ENCODE results near the gene INCA1.

INCA1 gene

GRCh38 chr17:4986951-4987766, 10.2 kb downstream of the INCA1 start, which contains the start of gene CAMTA2:
Gene CAMTA2 (minus strand): TSS chr17:4987675. CDS start chr17:4986222, 1,453 bp downstream.
- DNase-seq, result peak; percentile 80 to 85 (median 81)
- Histone ChIP-seq H3K27ac (ENCODE audit: insufficient read depth in 1 of 2, low read depth in 1 of 2, low read length in 2 of 2, poor library complexity in 1 of 2, severe bottlenecking in 2 of 2) (peak within 1 kb of the TSS; percentile 58 to 79), H3K36me3 (ENCODE audit: control insufficient read depth in 4 of 4, insufficient read depth in 4 of 4, low read length in 3 of 4) (peaks cover 0 to 14% (median 5%) of the 10 kb centered on the region in 4 experiments), H3K27me3 (replicated peaks in 2 of 5; ENCODE audit: control insufficient read depth in 4 of 5, insufficient read depth in 5 of 5, low read length in 4 of 5) (no peaks in the 10 kb centered on the region), H3K4me3 (ENCODE audit: control insufficient read depth in 1 of 7, extremely low read depth in 1 of 7, insufficient read depth in 4 of 7, low read depth in 2 of 7, low read length in 6 of 7) (peak within 1 kb of the TSS; percentile 74 to 94 (median 80)), H3K4me1 (ENCODE audit: control extremely low read depth in 1 of 4, control insufficient read depth in 4 of 4, insufficient read depth in 4 of 4, low read length in 3 of 4) (peaks cover 8 to 26% (median 24%) of the 10 kb centered on the region in 4 experiments), H3K9me3 (ENCODE audit: control extremely low read depth in 1 of 5, control insufficient read depth in 4 of 5, insufficient read depth in 2 of 5, low read depth in 1 of 5, low read length in 4 of 5) (no peaks in the 10 kb centered on the region)
- ChIA-PET POLR2A (interaction anchor here (0.7 to 1.4 kb wide), 2 partner anchors 8 kb away, joined by 3 to 4 read pairs; no protein-coding TSS in a partner anchor), CTCF (interaction anchor here (0.7 to 4.5 kb wide), 13 partner anchors 8 to 78 kb away, joined by 3 to 35 read pairs (median 6); partner anchors contain the start of genes INCA1, KIF1C and SPAG7)
- under 1% methylated on average over 59 of the region's 78 CpGs for WGBS (ENCODE audit: insufficient coverage)

- H3K4me1 ChIP-seq (ENCODE audit: control extremely low read depth in 1 of 4, control insufficient read depth in 4 of 4, insufficient read depth in 4 of 4, low read length in 3 of 4), result peaks cover 8 to 26% (median 24%) of the 10 kb centered on the region in 4 experiments
- peaks cover 0 to 18% (median 7%) of the 10 kb centered on the region in 4 experiments for H3K36me3 ChIP-seq (ENCODE audit: control insufficient read depth in 4 of 4, insufficient read depth in 4 of 4, low read length in 3 of 4)
- DNase-seq, result peak in 1 of 3 donors; percentile 39
- 35% methylated on average over 3 of the region's 5 CpGs for WGBS (ENCODE audit: insufficient coverage)
- CTCF ChIA-PET, result interaction anchor here (0.7 to 4.5 kb wide), 10 partner anchors 8 to 77 kb away, joined by 3 to 35 read pairs (median 6); partner anchors contain the start of gene SPAG7
- no peaks in the 10 kb centered on the region for H3K27me3 ChIP-seq (replicated peaks in 2 of 5; ENCODE audit: control insufficient read depth in 4 of 5, insufficient read depth in 5 of 5, low read length in 4 of 5)
- no peaks in the 10 kb centered on the region for H3K9me3 ChIP-seq (ENCODE audit: control extremely low read depth in 1 of 5, control insufficient read depth in 4 of 5, insufficient read depth in 2 of 5, low read depth in 1 of 5, low read length in 4 of 5)
- peak overlapping the region; percentile 40 to 79 for H3K27ac ChIP-seq (ENCODE audit: insufficient read depth in 1 of 2, low read depth in 1 of 2, low read length in 2 of 2, poor library complexity in 1 of 2, severe bottlenecking in 2 of 2)
- POLR2A ChIA-PET, result no interaction called here
- peak overlapping the region in 5 of 7 experiments; percentile 76 to 88 (median 80) for H3K4me3 ChIP-seq (ENCODE audit: control insufficient read depth in 1 of 7, extremely low read depth in 1 of 7, insufficient read depth in 4 of 7, low read depth in 2 of 7, low read length in 6 of 7)
Observed at GRCh38 chr17:4986403-4986802, 10.9 kb downstream of the INCA1 start.

GRCh38 chr17:4982305-4982704, 15.0 kb downstream of the INCA1 start:
- DNase-seq, result no peak
- Histone ChIP-seq H3K4me3 (ENCODE audit: control insufficient read depth in 1 of 7, extremely low read depth in 1 of 7, insufficient read depth in 4 of 7, low read depth in 2 of 7, low read length in 6 of 7) (no peak overlapping the region), H3K4me1 (ENCODE audit: control extremely low read depth in 1 of 4, control insufficient read depth in 4 of 4, insufficient read depth in 4 of 4, low read length in 3 of 4) (peaks cover 15 to 44% (median 39%) of the 10 kb centered on the region in 4 experiments), H3K27me3 (replicated peaks in 2 of 5; ENCODE audit: control insufficient read depth in 4 of 5, insufficient read depth in 5 of 5, low read length in 4 of 5) (no peaks in the 10 kb centered on the region), H3K36me3 (ENCODE audit: control insufficient read depth in 4 of 4, insufficient read depth in 4 of 4, low read length in 3 of 4) (peaks cover 2 to 32% (median 17%) of the 10 kb centered on the region in 4 experiments), H3K27ac (ENCODE audit: insufficient read depth in 1 of 2, low read depth in 1 of 2, low read length in 2 of 2, poor library complexity in 1 of 2, severe bottlenecking in 2 of 2) (no peak overlapping the region), H3K9me3 (ENCODE audit: control extremely low read depth in 1 of 5, control insufficient read depth in 4 of 5, insufficient read depth in 2 of 5, low read depth in 1 of 5, low read length in 4 of 5) (no peaks in the 10 kb centered on the region)
- WGBS (ENCODE audit: insufficient coverage), result 79% methylated on average over 5 of the region's 5 CpGs
- ChIA-PET POLR2A (no interaction called here), CTCF (interaction anchor here (0.9 kb wide), 1 partner anchor 15 kb away, joined by 4 read pairs; the partner anchor contains the start of genes INCA1 and KIF1C)

DNA sequence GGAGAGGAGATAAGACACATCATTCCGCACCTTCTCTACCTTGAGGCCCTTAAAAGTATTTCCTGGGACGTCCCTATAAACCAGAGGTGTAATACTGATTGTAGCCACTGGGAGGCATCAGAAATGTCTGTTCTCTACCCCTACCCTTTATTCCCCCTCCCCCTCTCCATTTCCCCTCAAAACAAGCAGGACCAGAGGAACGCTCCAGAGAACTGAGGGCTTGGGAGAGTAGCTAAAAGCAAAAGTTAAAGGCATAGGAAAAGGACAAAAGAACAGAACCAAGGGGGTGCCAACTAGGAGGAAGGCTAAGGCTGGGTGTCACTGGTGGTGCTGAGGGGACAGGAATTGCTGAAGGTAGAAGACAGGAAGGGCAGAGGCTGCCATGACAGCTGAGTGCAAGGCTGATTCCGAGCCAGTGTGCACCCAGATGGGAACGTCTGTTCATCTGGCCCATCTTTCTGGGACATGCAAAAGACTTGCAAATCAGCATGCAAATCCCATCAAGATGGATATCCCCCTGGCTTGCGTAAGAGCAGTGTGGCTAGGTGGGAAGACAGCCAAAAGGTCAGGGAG, 16.6 kb downstream of the INCA1 start:
- Histone ChIP-seq H3K36me3 (ENCODE audit: control insufficient read depth in 4 of 4, insufficient read depth in 4 of 4, low read length in 3 of 4) (peaks cover 2 to 37% (median 20%) of the 10 kb centered on the region in 4 experiments), H3K9me3 (ENCODE audit: control extremely low read depth in 1 of 5, control insufficient read depth in 4 of 5, insufficient read depth in 2 of 5, low read depth in 1 of 5, low read length in 4 of 5) (no peaks in the 10 kb centered on the region), H3K4me3 (ENCODE audit: control insufficient read depth in 1 of 7, extremely low read depth in 1 of 7, insufficient read depth in 4 of 7, low read depth in 2 of 7, low read length in 6 of 7) (peak overlapping the region in 1 of 7 experiments; percentile 16), H3K4me1 (ENCODE audit: control extremely low read depth in 1 of 4, control insufficient read depth in 4 of 4, insufficient read depth in 4 of 4, low read length in 3 of 4) (peaks cover 14 to 33% (median 29%) of the 10 kb centered on the region in 4 experiments), H3K27ac (ENCODE audit: insufficient read depth in 1 of 2, low read depth in 1 of 2, low read length in 2 of 2, poor library complexity in 1 of 2, severe bottlenecking in 2 of 2) (no peak overlapping the region), H3K27me3 (replicated peaks in 2 of 5; ENCODE audit: control insufficient read depth in 4 of 5, insufficient read depth in 5 of 5, low read length in 4 of 5) (no peaks in the 10 kb centered on the region)
- ChIA-PET CTCF (interaction anchor here (0.7 to 2.1 kb wide), 11 partner anchors 17 to 82 kb away, joined by 3 to 14 read pairs (median 3); no protein-coding TSS in a partner anchor), POLR2A (no interaction called here)
- peak; percentile 62 to 81 (median 75) for DNase-seq
- 54% methylated on average over 3 of the region's 6 CpGs for WGBS (ENCODE audit: insufficient coverage)

GRCh38 chr17:4978726-4979125, 18.6 kb downstream of the INCA1 start:
- Histone ChIP-seq H3K4me3 (ENCODE audit: control insufficient read depth in 1 of 7, extremely low read depth in 1 of 7, insufficient read depth in 4 of 7, low read depth in 2 of 7, low read length in 6 of 7) (peak overlapping the region in 3 of 7 experiments; percentile 2 to 58 (median 34)), H3K27ac (ENCODE audit: insufficient read depth in 1 of 2, low read depth in 1 of 2, low read length in 2 of 2, poor library complexity in 1 of 2, severe bottlenecking in 2 of 2) (no peak overlapping the region), H3K27me3 (replicated peaks in 2 of 5; ENCODE audit: control insufficient read depth in 4 of 5, insufficient read depth in 5 of 5, low read length in 4 of 5) (no peaks in the 10 kb centered on the region), H3K36me3 (ENCODE audit: control insufficient read depth in 4 of 4, insufficient read depth in 4 of 4, low read length in 3 of 4) (peaks cover 2 to 41% (median 24%) of the 10 kb centered on the region in 4 experiments), H3K9me3 (ENCODE audit: control extremely low read depth in 1 of 5, control insufficient read depth in 4 of 5, insufficient read depth in 2 of 5, low read depth in 1 of 5, low read length in 4 of 5) (no peaks in the 10 kb centered on the region), H3K4me1 (ENCODE audit: control extremely low read depth in 1 of 4, control insufficient read depth in 4 of 4, insufficient read depth in 4 of 4, low read length in 3 of 4) (peaks cover 14 to 39% (median 29%) of the 10 kb centered on the region in 4 experiments)
- ChIA-PET CTCF (interaction anchor here (0.9 to 2.2 kb wide), 8 partner anchors 8 to 76 kb away, joined by 3 to 10 read pairs (median 4); partner anchors contain the start of genes CHRNE and SPAG7), POLR2A (interaction anchor here (1.2 kb wide), 1 partner anchor 9 kb away, joined by 4 read pairs; the partner anchor contains the start of gene CAMTA2)
- peak; percentile 57 to 81 (median 76) for DNase-seq

GRCh38 chr17:4974115-4974670, 23.1 kb downstream of the INCA1 start:
- Histone ChIP-seq H3K4me1 (ENCODE audit: control extremely low read depth in 1 of 4, control insufficient read depth in 4 of 4, insufficient read depth in 4 of 4, low read length in 3 of 4) (peaks cover 8 to 32% (median 12%) of the 10 kb centered on the region in 4 experiments), H3K27ac (ENCODE audit: insufficient read depth in 1 of 2, low read depth in 1 of 2, low read length in 2 of 2, poor library complexity in 1 of 2, severe bottlenecking in 2 of 2) (no peak overlapping the region), H3K4me3 (ENCODE audit: control insufficient read depth in 1 of 7, extremely low read depth in 1 of 7, insufficient read depth in 4 of 7, low read depth in 2 of 7, low read length in 6 of 7) (no peak overlapping the region), H3K9me3 (ENCODE audit: control extremely low read depth in 1 of 5, control insufficient read depth in 4 of 5, insufficient read depth in 2 of 5, low read depth in 1 of 5, low read length in 4 of 5) (no peaks in the 10 kb centered on the region), H3K36me3 (ENCODE audit: control insufficient read depth in 4 of 4, insufficient read depth in 4 of 4, low read length in 3 of 4) (peaks cover 7 to 59% (median 38%) of the 10 kb centered on the region in 4 experiments), H3K27me3 (replicated peaks in 2 of 5; ENCODE audit: control insufficient read depth in 4 of 5, insufficient read depth in 5 of 5, low read length in 4 of 5) (no peaks in the 10 kb centered on the region)
- no peak for DNase-seq
- 98% methylated on average over 5 of the region's 9 CpGs for WGBS (ENCODE audit: insufficient coverage)
- ChIA-PET CTCF (interaction anchor here (1.9 kb wide), 1 partner anchor 13 kb away, joined by 9 read pairs; the partner anchor contains the start of gene CAMTA2), POLR2A (no interaction called here)

All from common myeloid progenitor, CD34-positive (primary cell).